HFFc6 (cell line): ENCODE results near the gene OR13D1. TPM values are rescaled to one million over a fixed set of nuclear protein-coding genes. Genes with fewer than 3 reads are reported as not detected.
"Not testable (repeated sequence)": the region's sequence is repeated elsewhere in the genome, so short reads cannot be mapped to it uniquely, and the experiment has no call there.

ENCODE experiments used
- DNase-seq: peaks from one replicate; pipeline ENCODE4 v3.0.0-alpha.2; 2018
- H3K27ac Mint-ChIP-seq: 2 replicates; pipeline ENCODE4 v1.8.0; 2020; ENCODE audit warnings: mild to moderate bottlenecking, mixed read lengths
- H3K27me3 Mint-ChIP-seq: 2 replicates; pipeline ENCODE4 v1.8.0; 2021; ENCODE audit warnings: mild to moderate bottlenecking, moderate library complexity, mixed read lengths; ENCODE audit not compliant: insufficient read depth
- H3K36me3 Mint-ChIP-seq: 2 replicates; pipeline ENCODE4 v1.8.0; 2021; ENCODE audit warnings: low read depth, mixed read lengths
- H3K4me1 Mint-ChIP-seq: 2 replicates; pipeline ENCODE4 v1.8.0; 2020; ENCODE audit warnings: low read depth, mixed read lengths
- H3K4me3 Mint-ChIP-seq: 2 replicates; pipeline ENCODE4 v1.8.0; 2020; ENCODE audit warnings: mild to moderate bottlenecking, moderate library complexity, mixed read lengths
- H3K9me3 Mint-ChIP-seq: 2 replicates; pipeline ENCODE4 v1.8.0; 2020; ENCODE audit warnings: mild to moderate bottlenecking, mixed read lengths
- CTCF ChIP-seq: fragments of 200-600 bp; sonication (generic); IDR thresholded peaks from 2 replicates; pipeline ENCODE4 v1.5.0; 2021; ENCODE audit warnings: antibody characterized with exemption, mild to moderate bottlenecking
- total RNA-seq, 6 experiments: library from RNA; stranded (reverse); fragmentation: NEBNext Ultra II Directional; extraction: Animal tissue kit (Norgen Biotek cat#: 25700); gene quantifications; 2 replicates in 1 of 6; 3 replicates in 5 of 6; pipeline ENCODE4 v1.2.3, GENCODE V29; 2021

The OR13D1 gene
- total RNA-seq, 6 experiments from 2014 or later: not detected

GRCh38 chr9:104700306-104700705, 6.0 kb downstream of the OR13D1 start:
- Mint-ChIP-seq H3K9me3 (no peaks in the 10 kb centered on the region), H3K36me3 (no peaks in the 10 kb centered on the region), H3K4me3 (no peak overlapping the region), H3K4me1 (no peaks in the 10 kb centered on the region), H3K27me3 (peaks cover 4% of the 10 kb centered on the region; the same call in 1 of the 2 replicates), H3K27ac (no peak overlapping the region)
- no peak for DNase-seq
- TF ChIP-seq CTCF: no peak

- not testable (repeated sequence) for DNase-seq, H3K36me3 Mint-ChIP-seq, H3K27ac Mint-ChIP-seq, H3K27me3 Mint-ChIP-seq, H3K4me1 Mint-ChIP-seq, H3K9me3 Mint-ChIP-seq, H3K4me3 Mint-ChIP-seq
Observed at GRCh38 chr9:104708737-104709136, 14.4 kb downstream of the OR13D1 start.

GRCh38 chr9:104711604-104712003, 17.3 kb downstream of the OR13D1 start:
- no peak overlapping the region for H3K27ac Mint-ChIP-seq
- no peak for DNase-seq
- no peaks in the 10 kb centered on the region for H3K36me3 Mint-ChIP-seq
- H3K9me3 Mint-ChIP-seq: no peaks in the 10 kb centered on the region
- no peak for TF ChIP-seq CTCF
- no peaks in the 10 kb centered on the region for H3K4me1 Mint-ChIP-seq
- H3K4me3 Mint-ChIP-seq: no peak overlapping the region
- no peaks in the 10 kb centered on the region; the same call in 1 of the 2 replicates for H3K27me3 Mint-ChIP-seq

GRCh38 chr9:104725014-104725413, 30.7 kb downstream of the OR13D1 start:
- peaks cover 6% of the 10 kb centered on the region for H3K27me3 Mint-ChIP-seq
- no peak overlapping the region for H3K4me3 Mint-ChIP-seq
- H3K9me3 Mint-ChIP-seq: no peaks in the 10 kb centered on the region
- DNase-seq: no peak
- H3K36me3 Mint-ChIP-seq: no peaks in the 10 kb centered on the region
- TF ChIP-seq CTCF: no peak
- H3K27ac Mint-ChIP-seq: no peak overlapping the region
- H3K4me1 Mint-ChIP-seq: peaks cover 8% of the 10 kb centered on the region; the same call in 1 of the 2 replicates

GRCh38 chr9:104738452-104738851, 44.1 kb downstream of the OR13D1 start:
- TF ChIP-seq CTCF: no peak
- Mint-ChIP-seq H3K27me3 (no peaks in the 10 kb centered on the region; the same call in 1 of the 2 replicates), H3K9me3 (no peaks in the 10 kb centered on the region), H3K4me1 (peaks cover 40% of the 10 kb centered on the region), H3K36me3 (no peaks in the 10 kb centered on the region), H3K27ac (no peak overlapping the region), H3K4me3 (no peak overlapping the region)
- no peak for DNase-seq

GRCh38 chr9:104740621-104741020, 46.3 kb downstream of the OR13D1 start:
- Mint-ChIP-seq H3K4me3 (peak overlapping the region; percentile 60), H3K36me3 (no peaks in the 10 kb centered on the region), H3K27ac (peak overlapping the region; percentile 61), H3K27me3 (no peaks in the 10 kb centered on the region; the same call in 1 of the 2 replicates), H3K9me3 (no peaks in the 10 kb centered on the region), H3K4me1 (peaks cover 40% of the 10 kb centered on the region)
- TF ChIP-seq CTCF: no peak
- peak; percentile 59 for DNase-seq
